Measurements from ENCODE around the gene PPP1R27. TPM values are rescaled to one million over a fixed set of nuclear protein-coding genes. Genes with fewer than 3 reads are reported as not detected.
A peak's percentile ranks its signal among the peaks of the same experiment; 100 is the strongest.

Gene PPP1R27
- total and polyA plus RNA-seq, 4 donors = 0.31 to 0.35 TPM; not detected in 2

DNA sequence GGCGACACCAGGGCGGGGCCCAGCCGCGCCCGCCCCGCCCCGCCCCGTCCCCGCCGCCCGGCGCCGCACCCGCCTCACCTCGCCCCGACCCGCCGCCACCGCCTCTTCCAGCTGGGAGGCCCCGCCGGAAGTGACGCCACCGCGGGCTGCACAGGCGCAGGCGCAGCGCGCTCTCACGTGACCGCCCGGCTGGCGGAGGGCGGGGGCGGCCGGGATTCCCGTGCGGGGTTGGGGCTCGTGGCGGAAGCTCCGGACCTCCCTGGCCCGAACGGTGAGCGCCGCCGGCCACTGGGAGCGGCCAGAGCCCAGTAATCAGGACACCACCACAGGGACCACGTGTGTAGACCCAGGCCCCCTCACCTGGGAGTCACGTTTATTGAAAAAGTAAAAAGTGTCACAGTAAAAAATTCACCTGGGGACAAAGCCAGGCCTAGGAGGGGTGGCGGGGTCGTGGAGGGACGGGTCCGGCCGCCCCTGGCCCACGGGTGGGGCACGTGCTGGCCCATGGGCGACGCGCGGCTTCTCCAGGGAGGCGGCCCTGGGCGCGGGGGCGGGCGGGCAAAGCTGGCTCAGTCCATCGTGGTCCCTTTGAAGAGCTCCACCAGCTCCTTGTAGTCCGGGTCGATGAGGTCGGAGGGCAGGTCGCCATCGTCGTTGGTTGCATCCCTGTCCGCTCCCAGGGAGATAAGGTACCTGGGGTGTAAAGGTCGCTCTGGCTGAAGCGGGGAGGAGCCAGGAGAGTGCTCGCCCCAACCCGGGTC is 1.5 kb downstream of the PPP1R27 start, which contains the start of gene MCRIP1:
TSS of gene MCRIP1 (minus strand) at position 132 of the 761 bp plus-strand sequence. CDS start 8,785 bp downstream, outside the sequence.
- H3K9me3 ChIP-seq (ENCODE audit: control insufficient read depth in 4 of 4, low read length in 3 of 4) = no peaks in the 10 kb centered on the region
- no peaks in the 10 kb centered on the region for H3K27me3 ChIP-seq (ENCODE audit: control insufficient read depth in 4 of 4, insufficient read depth in 4 of 4, low read length in 3 of 4)
- peak within 1 kb of the TSS; percentile 59 to 80 (median 71) for H3K4me3 ChIP-seq (ENCODE audit: low read depth in 1 of 3, low read length in 3 of 3)
- peak within 1 kb of the TSS; percentile 80 to 82 for H3K9ac ChIP-seq (ENCODE audit: low read depth in 1 of 2, low read length in 2 of 2)
- WGBS = under 1% methylated on average over 76 of the region's 76 CpGs
- TF ChIP-seq, protein P1, sequence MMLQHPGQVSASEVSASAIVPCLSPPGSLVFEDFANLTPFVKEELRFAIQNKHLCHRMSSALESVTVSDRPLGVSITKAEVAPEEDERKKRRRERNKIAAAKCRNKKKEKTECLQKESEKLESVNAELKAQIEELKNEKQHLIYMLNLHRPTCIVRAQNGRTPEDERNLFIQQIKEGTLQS (IDR thresholded peaks at IDR 0.05) = no peak
- TF ChIP-seq, protein P2, sequence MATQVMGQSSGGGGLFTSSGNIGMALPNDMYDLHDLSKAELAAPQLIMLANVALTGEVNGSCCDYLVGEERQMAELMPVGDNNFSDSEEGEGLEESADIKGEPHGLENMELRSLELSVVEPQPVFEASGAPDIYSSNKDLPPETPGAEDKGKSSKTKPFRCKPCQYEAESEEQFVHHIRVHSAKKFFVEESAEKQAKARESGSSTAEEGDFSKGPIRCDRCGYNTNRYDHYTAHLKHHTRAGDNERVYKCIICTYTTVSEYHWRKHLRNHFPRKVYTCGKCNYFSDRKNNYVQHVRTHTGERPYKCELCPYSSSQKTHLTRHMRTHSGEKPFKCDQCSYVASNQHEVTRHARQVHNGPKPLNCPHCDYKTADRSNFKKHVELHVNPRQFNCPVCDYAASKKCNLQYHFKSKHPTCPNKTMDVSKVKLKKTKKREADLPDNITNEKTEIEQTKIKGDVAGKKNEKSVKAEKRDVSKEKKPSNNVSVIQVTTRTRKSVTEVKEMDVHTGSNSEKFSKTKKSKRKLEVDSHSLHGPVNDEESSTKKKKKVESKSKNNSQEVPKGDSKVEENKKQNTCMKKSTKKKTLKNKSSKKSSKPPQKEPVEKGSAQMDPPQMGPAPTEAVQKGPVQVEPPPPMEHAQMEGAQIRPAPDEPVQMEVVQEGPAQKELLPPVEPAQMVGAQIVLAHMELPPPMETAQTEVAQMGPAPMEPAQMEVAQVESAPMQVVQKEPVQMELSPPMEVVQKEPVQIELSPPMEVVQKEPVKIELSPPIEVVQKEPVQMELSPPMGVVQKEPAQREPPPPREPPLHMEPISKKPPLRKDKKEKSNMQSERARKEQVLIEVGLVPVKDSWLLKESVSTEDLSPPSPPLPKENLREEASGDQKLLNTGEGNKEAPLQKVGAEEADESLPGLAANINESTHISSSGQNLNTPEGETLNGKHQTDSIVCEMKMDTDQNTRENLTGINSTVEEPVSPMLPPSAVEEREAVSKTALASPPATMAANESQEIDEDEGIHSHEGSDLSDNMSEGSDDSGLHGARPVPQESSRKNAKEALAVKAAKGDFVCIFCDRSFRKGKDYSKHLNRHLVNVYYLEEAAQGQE (IDR thresholded peaks at IDR 0.05) = no peak
- TF ChIP-seq FOXA1 (IDR thresholded peaks at IDR 0.05) (no peak), RXRA (IDR thresholded peaks at IDR 0.05) (peak; percentile 79 to 87), RAD21 (IDR thresholded peaks at IDR 0.05) (peak in 1 of 2 donors; percentile 16), TAF1 (conservative IDR thresholded peaks at IDR 0.05) (no peak), EGR1 (IDR thresholded peaks at IDR 0.05; ENCODE audit: low read depth in 2 of 2) (peak; percentile 55 to 77), HNF4A (conservative IDR thresholded peaks at IDR 0.05) (peak; percentile 88 to 95), GABPA (IDR thresholded peaks at IDR 0.05 in 1 of 2, conservative IDR thresholded peaks at IDR 0.05 in 1 of 2) (peak in 1 of 2 donors; percentile 79), SP1 (IDR thresholded peaks at IDR 0.05) (peak; percentile 81), NR2F2 (IDR thresholded peaks at IDR 0.05) (no peak), JUND (IDR thresholded peaks at IDR 0.05) (no peak), YY1 (IDR thresholded peaks at IDR 0.05) (peak; percentile 63), FOXA2 (IDR thresholded peaks at IDR 0.05) (no peak), HNF4G (IDR thresholded peaks at IDR 0.05) (peak; percentile 84)
- TF ChIP-seq, protein P3, sequence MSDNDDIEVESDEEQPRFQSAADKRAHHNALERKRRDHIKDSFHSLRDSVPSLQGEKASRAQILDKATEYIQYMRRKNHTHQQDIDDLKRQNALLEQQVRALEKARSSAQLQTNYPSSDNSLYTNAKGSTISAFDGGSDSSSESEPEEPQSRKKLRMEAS (IDR thresholded peaks at IDR 0.05) = no peak
- TF ChIP-seq, protein P4, sequence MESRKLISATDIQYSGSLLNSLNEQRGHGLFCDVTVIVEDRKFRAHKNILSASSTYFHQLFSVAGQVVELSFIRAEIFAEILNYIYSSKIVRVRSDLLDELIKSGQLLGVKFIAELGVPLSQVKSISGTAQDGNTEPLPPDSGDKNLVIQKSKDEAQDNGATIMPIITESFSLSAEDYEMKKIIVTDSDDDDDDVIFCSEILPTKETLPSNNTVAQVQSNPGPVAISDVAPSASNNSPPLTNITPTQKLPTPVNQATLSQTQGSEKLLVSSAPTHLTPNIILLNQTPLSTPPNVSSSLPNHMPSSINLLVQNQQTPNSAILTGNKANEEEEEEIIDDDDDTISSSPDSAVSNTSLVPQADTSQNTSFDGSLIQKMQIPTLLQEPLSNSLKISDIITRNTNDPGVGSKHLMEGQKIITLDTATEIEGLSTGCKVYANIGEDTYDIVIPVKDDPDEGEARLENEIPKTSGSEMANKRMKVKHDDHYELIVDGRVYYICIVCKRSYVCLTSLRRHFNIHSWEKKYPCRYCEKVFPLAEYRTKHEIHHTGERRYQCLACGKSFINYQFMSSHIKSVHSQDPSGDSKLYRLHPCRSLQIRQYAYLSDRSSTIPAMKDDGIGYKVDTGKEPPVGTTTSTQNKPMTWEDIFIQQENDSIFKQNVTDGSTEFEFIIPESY (IDR thresholded peaks at IDR 0.05) = no peak
- TF ChIP-seq, protein P5, sequence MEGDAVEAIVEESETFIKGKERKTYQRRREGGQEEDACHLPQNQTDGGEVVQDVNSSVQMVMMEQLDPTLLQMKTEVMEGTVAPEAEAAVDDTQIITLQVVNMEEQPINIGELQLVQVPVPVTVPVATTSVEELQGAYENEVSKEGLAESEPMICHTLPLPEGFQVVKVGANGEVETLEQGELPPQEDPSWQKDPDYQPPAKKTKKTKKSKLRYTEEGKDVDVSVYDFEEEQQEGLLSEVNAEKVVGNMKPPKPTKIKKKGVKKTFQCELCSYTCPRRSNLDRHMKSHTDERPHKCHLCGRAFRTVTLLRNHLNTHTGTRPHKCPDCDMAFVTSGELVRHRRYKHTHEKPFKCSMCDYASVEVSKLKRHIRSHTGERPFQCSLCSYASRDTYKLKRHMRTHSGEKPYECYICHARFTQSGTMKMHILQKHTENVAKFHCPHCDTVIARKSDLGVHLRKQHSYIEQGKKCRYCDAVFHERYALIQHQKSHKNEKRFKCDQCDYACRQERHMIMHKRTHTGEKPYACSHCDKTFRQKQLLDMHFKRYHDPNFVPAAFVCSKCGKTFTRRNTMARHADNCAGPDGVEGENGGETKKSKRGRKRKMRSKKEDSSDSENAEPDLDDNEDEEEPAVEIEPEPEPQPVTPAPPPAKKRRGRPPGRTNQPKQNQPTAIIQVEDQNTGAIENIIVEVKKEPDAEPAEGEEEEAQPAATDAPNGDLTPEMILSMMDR (IDR thresholded peaks at IDR 0.05; ENCODE audit: low read depth, low read length, missing input control) = no peak
- peak within 1 kb of the TSS; percentile 91 to 94 for H3K27ac ChIP-seq (ENCODE audit: low read depth in 1 of 2, low read length in 2 of 2)
- no peaks in the 10 kb centered on the region for H3K36me3 ChIP-seq (ENCODE audit: control insufficient read depth in 4 of 4, insufficient read depth in 3 of 4, low read depth in 1 of 4, low read length in 3 of 4)
- H3K4me1 ChIP-seq (ENCODE audit: control insufficient read depth in 4 of 4, insufficient read depth in 4 of 4, low read length in 3 of 4) = peaks cover 9 to 33% (median 21%) of the 10 kb centered on the region in 4 donors
- DNase-seq (ENCODE audit: low spot score) = peak; percentile 94

Data from liver (tissue), 9 donors.